Progenitor cell of endocrine pancreas (in vitro differentiated cells): ENCODE results near the gene VAX1. TPM values are rescaled to one million over a fixed set of nuclear protein-coding genes. Genes with fewer than 3 reads are reported as not detected.
A peak's percentile ranks its signal among the peaks of the same experiment; 100 is the strongest.

Experiments
- DNase-seq: peaks from one replicate; pipeline ENCODE4 v3.0.0; 2021; ENCODE audit warnings: low spot score; ENCODE audit not compliant: unreplicated experiment
- H3K27ac Mint-ChIP-seq: 2 replicates; pipeline ENCODE4 v1.8.0; 2021; ENCODE audit warnings: mild to moderate bottlenecking, moderate library complexity, mixed read lengths
- H3K27me3 Mint-ChIP-seq: 2 replicates; pipeline ENCODE4 v1.8.0; 2021; ENCODE audit warnings: mixed read lengths
- H3K36me3 Mint-ChIP-seq: 2 replicates; pipeline ENCODE4 v1.8.0; 2022; ENCODE audit warnings: mixed read lengths; ENCODE audit not compliant: insufficient read depth
- H3K4me1 Mint-ChIP-seq: 2 replicates; pipeline ENCODE4 v1.8.0; 2021; ENCODE audit warnings: low read depth, mixed read lengths
- H3K4me3 Mint-ChIP-seq: 2 replicates; pipeline ENCODE4 v1.8.0; 2021; ENCODE audit warnings: low read depth, mild to moderate bottlenecking, moderate library complexity, mixed read lengths
- H3K9me3 Mint-ChIP-seq: 2 replicates; pipeline ENCODE4 v1.8.0; 2021; ENCODE audit warnings: low read depth, mixed read lengths
- total RNA-seq: library from RNA; stranded (reverse); gene quantifications from 2 replicates; pipeline ENCODE4 v1.2.1, GENCODE V29; 2021
- TF ChIP-seq, protein P1 (sequence below): fragments of 200-600 bp; sonication (generic); IDR thresholded peaks from one replicate; pipeline ENCODE4 v1.5.0; 2021; ENCODE audit warnings: antibody characterized with exemption, mild to moderate bottlenecking; ENCODE audit not compliant: unreplicated experiment

VAX1 gene
- total RNA-seq, 1 donor from 2014 or later = not detected

DNA sequence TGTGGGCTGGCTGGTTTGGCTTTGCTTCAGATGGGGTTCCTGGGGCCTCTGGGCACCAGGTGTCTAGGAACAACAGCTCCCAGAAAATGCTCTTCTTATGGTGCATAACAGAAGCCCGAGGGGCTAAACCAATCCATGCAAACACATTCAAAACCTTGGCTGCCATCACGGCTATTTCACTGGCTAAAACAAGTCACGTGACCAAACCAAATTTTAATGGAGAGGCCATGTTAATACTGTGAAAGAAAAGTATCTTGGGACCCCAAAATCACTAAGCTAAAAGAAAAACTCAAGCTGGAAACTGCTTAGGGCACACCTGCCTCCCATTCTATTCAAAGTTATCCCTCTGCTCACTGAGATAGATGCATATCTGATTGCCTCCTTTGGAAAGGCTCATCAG, 40.1 kb upstream of the VAX1 start:
- H3K9me3 Mint-ChIP-seq = no peaks in the 10 kb centered on the region
- no peak overlapping the region for H3K4me3 Mint-ChIP-seq
- TF ChIP-seq, protein P1, sequence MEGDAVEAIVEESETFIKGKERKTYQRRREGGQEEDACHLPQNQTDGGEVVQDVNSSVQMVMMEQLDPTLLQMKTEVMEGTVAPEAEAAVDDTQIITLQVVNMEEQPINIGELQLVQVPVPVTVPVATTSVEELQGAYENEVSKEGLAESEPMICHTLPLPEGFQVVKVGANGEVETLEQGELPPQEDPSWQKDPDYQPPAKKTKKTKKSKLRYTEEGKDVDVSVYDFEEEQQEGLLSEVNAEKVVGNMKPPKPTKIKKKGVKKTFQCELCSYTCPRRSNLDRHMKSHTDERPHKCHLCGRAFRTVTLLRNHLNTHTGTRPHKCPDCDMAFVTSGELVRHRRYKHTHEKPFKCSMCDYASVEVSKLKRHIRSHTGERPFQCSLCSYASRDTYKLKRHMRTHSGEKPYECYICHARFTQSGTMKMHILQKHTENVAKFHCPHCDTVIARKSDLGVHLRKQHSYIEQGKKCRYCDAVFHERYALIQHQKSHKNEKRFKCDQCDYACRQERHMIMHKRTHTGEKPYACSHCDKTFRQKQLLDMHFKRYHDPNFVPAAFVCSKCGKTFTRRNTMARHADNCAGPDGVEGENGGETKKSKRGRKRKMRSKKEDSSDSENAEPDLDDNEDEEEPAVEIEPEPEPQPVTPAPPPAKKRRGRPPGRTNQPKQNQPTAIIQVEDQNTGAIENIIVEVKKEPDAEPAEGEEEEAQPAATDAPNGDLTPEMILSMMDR = no peak
- H3K4me1 Mint-ChIP-seq = peaks cover 12% of the 10 kb centered on the region
- no peaks in the 10 kb centered on the region for H3K36me3 Mint-ChIP-seq
- no peak for DNase-seq
- no peak overlapping the region for H3K27ac Mint-ChIP-seq
- peaks cover 53% of the 10 kb centered on the region for H3K27me3 Mint-ChIP-seq

DNA sequence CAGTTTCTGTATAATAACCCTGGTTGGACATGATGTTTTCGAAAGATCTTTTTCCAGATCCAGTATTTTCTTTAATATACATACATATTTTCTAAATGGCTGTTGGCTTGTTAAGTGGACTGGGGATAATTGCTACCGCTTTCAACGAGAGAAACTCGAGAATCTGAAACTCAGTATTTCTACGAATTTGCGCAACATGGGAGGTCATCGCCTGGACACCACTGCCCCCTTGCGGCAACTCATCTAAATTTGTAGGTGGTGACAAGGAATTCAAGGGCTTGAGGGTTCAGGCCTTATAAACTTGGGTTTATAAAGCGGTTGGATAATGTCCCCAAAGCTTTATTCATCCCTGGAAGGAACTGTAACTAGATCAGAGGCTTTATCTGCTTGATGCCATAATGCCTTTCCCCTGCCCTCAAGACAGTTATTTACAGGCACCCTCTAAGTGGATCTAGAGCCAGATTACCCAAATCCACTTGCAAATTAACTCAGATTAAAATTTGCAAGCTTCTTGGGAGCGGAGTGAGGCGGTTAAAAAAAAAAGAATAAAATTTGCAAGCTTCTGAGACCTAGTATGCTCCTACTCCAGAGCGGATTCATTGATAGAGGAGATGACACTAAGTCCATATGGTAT, 37.9 kb upstream of the VAX1 start:
- H3K27me3 Mint-ChIP-seq = peaks cover 71% of the 10 kb centered on the region
- H3K4me1 Mint-ChIP-seq = peaks cover 12% of the 10 kb centered on the region
- H3K27ac Mint-ChIP-seq = no peak overlapping the region
- no peaks in the 10 kb centered on the region for H3K36me3 Mint-ChIP-seq
- H3K4me3 Mint-ChIP-seq = peak overlapping the region; percentile 74
- no peaks in the 10 kb centered on the region for H3K9me3 Mint-ChIP-seq
- TF ChIP-seq, protein P1 = peak; percentile 94
- DNase-seq = peak; percentile 60

DNA sequence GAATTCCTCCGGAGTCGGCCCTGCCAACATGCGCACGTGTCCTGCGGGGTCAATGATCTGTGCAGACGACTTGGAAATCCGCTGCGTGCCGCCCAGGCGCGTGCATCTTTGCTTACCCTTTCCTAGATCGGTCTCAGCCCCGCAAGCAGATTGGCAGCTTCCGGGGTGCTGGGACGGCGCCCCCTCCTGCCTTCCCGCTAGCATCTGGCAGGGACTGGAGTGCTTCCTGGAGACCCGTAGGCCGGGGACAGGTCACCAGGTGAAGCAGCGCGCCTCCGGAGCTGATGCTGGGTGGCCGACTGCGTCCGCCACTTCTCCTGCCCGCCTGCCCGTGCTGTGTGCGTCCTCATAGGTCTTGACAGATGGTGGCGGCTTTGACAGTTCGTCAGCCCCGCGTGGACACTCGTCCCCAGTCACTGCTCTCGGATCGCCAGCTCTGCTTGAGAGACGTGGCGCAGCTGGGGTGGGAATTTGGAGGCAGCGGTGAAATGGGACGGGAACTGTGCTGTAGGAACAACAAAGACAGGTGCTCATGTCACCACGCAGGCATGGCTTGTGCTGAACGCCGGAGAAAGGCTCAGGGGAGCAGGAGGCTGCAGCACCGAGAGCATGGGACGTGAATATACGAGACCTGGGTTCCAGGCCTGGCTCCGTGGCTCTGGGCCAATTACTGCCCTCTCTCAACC, 37.3 kb upstream of the VAX1 start:
- peaks cover 12% of the 10 kb centered on the region for H3K4me1 Mint-ChIP-seq
- DNase-seq = peak; percentile 21
- H3K9me3 Mint-ChIP-seq = no peaks in the 10 kb centered on the region
- H3K4me3 Mint-ChIP-seq = peak overlapping the region; percentile 74
- H3K27me3 Mint-ChIP-seq = peaks cover 73% of the 10 kb centered on the region
- no peaks in the 10 kb centered on the region for H3K36me3 Mint-ChIP-seq
- TF ChIP-seq, protein P1 = no peak
- H3K27ac Mint-ChIP-seq = no peak overlapping the region

DNA sequence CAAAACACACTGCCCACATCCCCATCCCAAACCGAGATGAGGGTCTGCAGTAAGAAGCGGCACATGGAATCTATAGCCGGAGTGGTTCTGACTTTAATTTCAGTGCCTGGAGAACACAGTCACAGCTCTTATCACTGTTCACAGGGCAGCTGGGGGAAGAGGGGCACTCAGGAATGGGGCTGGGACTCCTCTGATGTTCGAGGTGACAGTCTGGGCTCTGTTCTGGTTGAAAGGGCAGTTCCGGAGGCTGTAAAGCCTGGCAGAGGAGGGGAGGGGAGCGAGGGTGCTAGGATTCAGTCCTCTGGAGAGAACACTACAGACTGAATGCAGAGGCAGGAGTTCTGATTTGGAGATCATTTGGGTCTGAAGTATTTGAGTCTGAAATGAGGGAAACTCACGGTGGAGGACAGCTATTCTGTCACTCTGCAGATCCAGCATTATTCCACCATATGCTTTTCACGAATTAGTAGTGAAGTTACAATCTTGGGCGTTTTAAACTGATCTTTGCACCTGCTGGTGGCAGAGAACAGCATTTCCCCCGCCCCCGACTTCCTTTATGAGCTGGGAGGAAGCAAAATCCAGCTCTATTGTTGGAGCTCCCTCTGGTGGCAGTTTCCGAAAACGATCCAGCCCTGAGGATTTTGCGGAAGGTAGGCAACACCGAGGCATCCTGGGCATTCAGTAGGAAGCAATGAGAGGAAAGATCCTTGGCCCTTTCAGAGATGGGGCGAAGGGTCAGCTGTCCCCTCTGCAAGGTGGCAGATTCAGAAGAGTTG, 36.6 kb upstream of the VAX1 start:
- Mint-ChIP-seq H3K4me3 (peak overlapping the region; percentile 74), H3K36me3 (no peaks in the 10 kb centered on the region), H3K9me3 (no peaks in the 10 kb centered on the region), H3K4me1 (peaks cover 12% of the 10 kb centered on the region), H3K27me3 (peaks cover 74% of the 10 kb centered on the region), H3K27ac (no peak overlapping the region)
- TF ChIP-seq, protein P1 = peak; percentile 89
- DNase-seq = peak; percentile 86

DNA sequence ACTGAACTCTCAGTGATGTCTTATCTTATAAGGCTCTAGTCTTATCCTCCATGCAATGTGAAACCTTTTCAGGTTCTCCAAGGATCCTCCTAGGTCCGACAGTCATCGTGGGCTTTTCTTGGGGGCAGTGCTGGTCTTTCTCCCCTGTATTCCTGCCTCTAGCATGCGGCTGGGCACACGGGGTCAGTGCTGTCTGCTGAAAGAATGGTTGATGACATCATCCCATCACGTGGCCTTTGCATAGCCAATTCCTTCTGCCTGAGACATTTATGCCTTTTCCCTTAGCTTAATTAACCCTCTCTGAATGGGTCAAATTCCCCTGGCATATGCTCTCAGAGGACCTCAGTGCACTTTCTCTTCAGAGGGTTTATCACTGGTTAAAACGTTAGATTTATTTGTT, 32.2 kb upstream of the VAX1 start:
- peaks cover 9% of the 10 kb centered on the region for H3K4me1 Mint-ChIP-seq
- TF ChIP-seq, protein P1 = no peak
- H3K9me3 Mint-ChIP-seq = no peaks in the 10 kb centered on the region
- no peaks in the 10 kb centered on the region for H3K36me3 Mint-ChIP-seq
- H3K4me3 Mint-ChIP-seq = no peak overlapping the region
- DNase-seq = no peak
- no peak overlapping the region for H3K27ac Mint-ChIP-seq
- peaks cover 97% of the 10 kb centered on the region for H3K27me3 Mint-ChIP-seq
